Caco-2 (cell line): ENCODE results near the gene ANKRD53. TPM values are rescaled to one million over a fixed set of nuclear protein-coding genes. Genes with fewer than 3 reads are reported as not detected.

Source experiments
- BruUV-seq: library from RNA; stranded (reverse); fragments of 400-500 nt; replicated peaks from 2 replicates; lab custom pipeline; 2021; lab: Mats Ljungman, UMichigan
- CTCF ChIA-PET: fragments of 300-600 bp; sonication (Branson Sonifier 250); formaldehyde crosslinking; loops from one replicate; lab custom pipeline; 2022; ENCODE audit warnings: antibody characterized with exemption; lab: Charles Lee
- POLR2A ChIA-PET: fragments of 300-600 bp; sonication (Branson Sonifier 250); formaldehyde crosslinking; loops from one replicate; lab custom pipeline; 2022; ENCODE audit warnings: antibody characterized with exemption; lab: Charles Lee
- DNase-seq, 2 experiments: peaks; one replicate each; pipeline versions ENCODE4 v3.0.0 to v3.0.0-alpha.2; 2020 to 2022
- H3K27me3 ChIP-seq: replicated peaks from 2 replicates; pipeline ENCODE4 v1.6.0; 2011; ENCODE audit warnings: low read length; ENCODE audit not compliant: control insufficient read depth, insufficient read depth
- H3K36me3 ChIP-seq: 2 replicates; pipeline ENCODE4 v1.5.1; 2011; ENCODE audit warnings: low read length; ENCODE audit not compliant: control insufficient read depth, insufficient read depth
- H3K4me1 ChIP-seq: fragments of 250-450 bp; sonication (Bioruptor Pico); 2 replicates; pipeline ENCODE4 v1.5.1; 2020; ENCODE audit warnings: mild to moderate bottlenecking
- H3K4me3 ChIP-seq: 2 replicates; pipeline ENCODE4 v1.5.1; 2011; ENCODE audit warnings: low read depth, mild to moderate bottlenecking, control low read depth, low read length
- H3K9me3 ChIP-seq: fragments of 250-450 bp; sonication (Bioruptor Pico); 2 replicates; pipeline ENCODE4 v1.5.1; 2020; ENCODE audit warnings: mild to moderate bottlenecking, moderate library complexity
- H3K27ac Mint-ChIP-seq: one replicate; pipeline ENCODE4 v1.8.0; 2022; ENCODE audit warnings: mixed read lengths; ENCODE audit not compliant: unreplicated experiment
- H3K27me3 Mint-ChIP-seq: one replicate; pipeline ENCODE4 v1.8.0; 2022; ENCODE audit warnings: mixed read lengths; ENCODE audit not compliant: insufficient read depth, unreplicated experiment
- H3K36me3 Mint-ChIP-seq: one replicate; pipeline ENCODE4 v1.8.0; 2022; ENCODE audit warnings: mild to moderate bottlenecking, mixed read lengths; ENCODE audit not compliant: insufficient read depth, unreplicated experiment
- H3K4me1 Mint-ChIP-seq: one replicate; pipeline ENCODE4 v1.8.0; 2022; ENCODE audit warnings: low read depth, mixed read lengths; ENCODE audit not compliant: unreplicated experiment
- H3K4me3 Mint-ChIP-seq: one replicate; pipeline ENCODE4 v1.8.0; 2022; ENCODE audit warnings: mild to moderate bottlenecking, moderate library complexity, mixed read lengths; ENCODE audit not compliant: unreplicated experiment
- H3K9me3 Mint-ChIP-seq: one replicate; pipeline ENCODE4 v1.8.0; 2022; ENCODE audit warnings: mixed read lengths; ENCODE audit not compliant: unreplicated experiment
- intact Hi-C: fragments of 100-400 bp; cut with micrococcal nuclease; formaldehyde crosslinking; loops from one replicate; pipeline ENCODE4 v1.10.0; 2022; ENCODE audit not compliant: unreplicated experiment
- total RNA-seq: library from RNA; stranded (reverse); gene quantifications from 2 replicates; pipeline ENCODE4 v1.2.3, GENCODE V29; 2022
- TF ChIP-seq, protein P1 (sequence below), 2 experiments: fragments of 200-600 bp in 1 of 2; IDR thresholded peaks; 1 replicate in 1 of 2; 2 replicates in 1 of 2; pipeline versions ENCODE4 v1.5.1 to v1.8.0; 2011 to 2022; ENCODE audit warnings: antibody characterized with exemption in 1 of 2, control low read depth in 1 of 2, inconsistent platforms in 1 of 2, low read depth in 1 of 2, low read length in 1 of 2, mild to moderate bottlenecking in 1 of 2, moderate library complexity in 1 of 2; ENCODE audit not compliant: insufficient read depth in 1 of 2, severe bottlenecking in 1 of 2, unreplicated experiment in 1 of 2

ANKRD53 gene
- total RNA-seq, 1 experiment from 2014 or later, result 0.16 TPM

DNA sequence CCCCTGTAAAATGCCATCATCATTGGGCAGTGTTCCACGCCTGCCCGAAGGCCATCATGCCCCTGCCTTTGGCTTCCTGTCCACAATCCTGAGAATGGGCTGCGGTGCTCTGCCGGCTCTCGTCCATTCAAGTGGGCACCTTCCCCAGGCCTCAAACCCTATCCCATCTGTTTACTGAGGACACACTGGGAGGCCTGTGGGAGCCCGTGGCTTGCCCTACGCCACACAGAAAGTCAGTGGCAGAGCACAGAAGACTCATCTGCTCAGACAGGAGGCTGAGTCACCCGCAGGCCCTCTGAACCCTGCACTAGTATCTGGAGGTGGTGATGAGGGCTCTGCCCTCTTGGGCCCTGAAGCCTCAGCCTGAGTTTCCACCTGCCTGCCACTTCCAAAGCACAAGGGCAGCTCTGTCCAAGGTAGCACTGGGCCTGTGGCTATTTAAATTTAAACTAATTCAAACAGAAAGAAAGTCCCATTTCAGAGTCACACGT, 19.1 kb upstream of the ANKRD53 start:
- Mint-ChIP-seq H3K36me3 (peaks cover 4% of the 10 kb centered on the region), H3K27ac (no peak overlapping the region), H3K4me3 (no peak overlapping the region), H3K9me3 (no peaks in the 10 kb centered on the region), H3K27me3 (peaks cover 15% of the 10 kb centered on the region), H3K4me1 (no peaks in the 10 kb centered on the region)
- Histone ChIP-seq H3K4me1 (0 out of 2 replicates have a peak, but pooled peaks cover under 1% of the 10 kb centered on the region), H3K4me3 (no peak overlapping the region), H3K36me3 (no peaks in the 10 kb centered on the region), H3K9me3 (no peaks in the 10 kb centered on the region), H3K27me3 (peaks cover 2% of the 10 kb centered on the region)
- intact Hi-C loops, result no loop called here
- CTCF ChIA-PET, result no interaction called here
- POLR2A ChIA-PET, result no interaction called here
- TF ChIP-seq, protein P1, sequence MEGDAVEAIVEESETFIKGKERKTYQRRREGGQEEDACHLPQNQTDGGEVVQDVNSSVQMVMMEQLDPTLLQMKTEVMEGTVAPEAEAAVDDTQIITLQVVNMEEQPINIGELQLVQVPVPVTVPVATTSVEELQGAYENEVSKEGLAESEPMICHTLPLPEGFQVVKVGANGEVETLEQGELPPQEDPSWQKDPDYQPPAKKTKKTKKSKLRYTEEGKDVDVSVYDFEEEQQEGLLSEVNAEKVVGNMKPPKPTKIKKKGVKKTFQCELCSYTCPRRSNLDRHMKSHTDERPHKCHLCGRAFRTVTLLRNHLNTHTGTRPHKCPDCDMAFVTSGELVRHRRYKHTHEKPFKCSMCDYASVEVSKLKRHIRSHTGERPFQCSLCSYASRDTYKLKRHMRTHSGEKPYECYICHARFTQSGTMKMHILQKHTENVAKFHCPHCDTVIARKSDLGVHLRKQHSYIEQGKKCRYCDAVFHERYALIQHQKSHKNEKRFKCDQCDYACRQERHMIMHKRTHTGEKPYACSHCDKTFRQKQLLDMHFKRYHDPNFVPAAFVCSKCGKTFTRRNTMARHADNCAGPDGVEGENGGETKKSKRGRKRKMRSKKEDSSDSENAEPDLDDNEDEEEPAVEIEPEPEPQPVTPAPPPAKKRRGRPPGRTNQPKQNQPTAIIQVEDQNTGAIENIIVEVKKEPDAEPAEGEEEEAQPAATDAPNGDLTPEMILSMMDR (IDR thresholded peaks at IDR 0.05; ENCODE audit: insufficient read depth in 1 of 2, low read depth in 1 of 2, low read length in 1 of 2, severe bottlenecking in 1 of 2, unreplicated experiment in 1 of 2), result no peak
- no peak for DNase-seq
- BruUV-seq, result no TSS peak

DNA sequence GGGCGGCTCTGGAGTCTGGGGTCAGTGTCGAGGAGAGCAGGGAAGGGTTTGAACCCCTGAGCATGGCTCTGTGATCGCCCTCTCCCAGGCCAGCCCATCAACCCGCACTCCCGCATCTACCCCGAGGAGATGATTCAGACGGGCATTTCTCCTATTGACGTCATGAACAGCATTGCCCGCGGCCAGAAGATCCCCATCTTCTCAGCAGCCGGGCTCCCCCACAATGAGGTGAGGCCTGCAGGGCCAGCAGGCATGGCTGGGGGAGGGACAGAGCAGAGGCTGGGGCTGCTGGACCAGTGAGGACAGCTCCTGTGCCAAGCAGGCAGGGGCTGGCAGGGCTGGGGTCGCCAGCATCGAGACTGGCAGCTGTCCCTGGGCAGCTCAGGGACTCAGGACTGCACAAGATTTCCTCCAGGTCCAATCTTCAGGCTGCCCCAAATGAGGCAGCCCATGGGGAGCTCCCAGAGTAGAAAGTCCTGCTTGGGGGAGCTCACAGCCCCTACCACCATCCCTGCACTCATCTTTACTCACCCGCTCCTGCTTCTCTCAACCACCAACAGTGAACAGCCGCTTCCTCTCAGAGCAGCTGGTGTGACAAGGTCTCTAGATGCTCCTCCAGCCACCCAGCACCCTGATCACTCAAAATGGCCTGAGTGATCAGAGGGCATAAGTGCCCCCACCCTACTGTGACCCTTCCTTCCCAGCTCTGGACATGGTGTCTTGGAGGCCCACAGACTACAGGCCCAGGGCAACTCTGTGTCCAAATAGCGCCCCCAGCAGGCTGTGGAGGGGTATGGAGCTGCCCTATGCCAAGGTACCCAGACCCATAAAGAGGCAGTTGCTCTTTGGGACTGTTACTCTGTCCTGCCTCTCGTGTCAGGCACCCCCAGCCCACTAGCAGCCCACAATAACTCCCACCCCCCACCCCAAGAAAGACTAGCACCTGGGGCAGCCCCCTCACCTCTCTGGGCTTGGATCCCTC, 18.3 kb upstream of the ANKRD53 start:
- Histone ChIP-seq H3K36me3 (no peaks in the 10 kb centered on the region), H3K9me3 (no peaks in the 10 kb centered on the region), H3K27me3 (no peaks in the 10 kb centered on the region; the same call in 1 of the 2 replicates), H3K4me3 (no peak overlapping the region), H3K4me1 (no peaks in the 10 kb centered on the region)
- DNase-seq, result no peak
- Mint-ChIP-seq H3K27ac (no peak overlapping the region), H3K4me1 (no peaks in the 10 kb centered on the region), H3K27me3 (peaks cover 10% of the 10 kb centered on the region), H3K36me3 (peaks cover 4% of the 10 kb centered on the region), H3K4me3 (no peak overlapping the region), H3K9me3 (no peaks in the 10 kb centered on the region)
- POLR2A ChIA-PET, result interaction anchor here (0.5 kb wide), 1 partner anchor 175 kb away, joined by 3 read pairs; no protein-coding TSS in a partner anchor
- CTCF ChIA-PET, result interaction anchor here (0.7 kb wide), 1 partner anchor 12 kb away, joined by 3 read pairs; no protein-coding TSS in a partner anchor
- no TSS peak for BruUV-seq
- TF ChIP-seq, protein P1 (IDR thresholded peaks at IDR 0.05; ENCODE audit: insufficient read depth in 1 of 2, low read depth in 1 of 2, low read length in 1 of 2, severe bottlenecking in 1 of 2, unreplicated experiment in 1 of 2), result peak in 1 of 2 experiments; percentile 18
- intact Hi-C loops, result no loop called here

DNA sequence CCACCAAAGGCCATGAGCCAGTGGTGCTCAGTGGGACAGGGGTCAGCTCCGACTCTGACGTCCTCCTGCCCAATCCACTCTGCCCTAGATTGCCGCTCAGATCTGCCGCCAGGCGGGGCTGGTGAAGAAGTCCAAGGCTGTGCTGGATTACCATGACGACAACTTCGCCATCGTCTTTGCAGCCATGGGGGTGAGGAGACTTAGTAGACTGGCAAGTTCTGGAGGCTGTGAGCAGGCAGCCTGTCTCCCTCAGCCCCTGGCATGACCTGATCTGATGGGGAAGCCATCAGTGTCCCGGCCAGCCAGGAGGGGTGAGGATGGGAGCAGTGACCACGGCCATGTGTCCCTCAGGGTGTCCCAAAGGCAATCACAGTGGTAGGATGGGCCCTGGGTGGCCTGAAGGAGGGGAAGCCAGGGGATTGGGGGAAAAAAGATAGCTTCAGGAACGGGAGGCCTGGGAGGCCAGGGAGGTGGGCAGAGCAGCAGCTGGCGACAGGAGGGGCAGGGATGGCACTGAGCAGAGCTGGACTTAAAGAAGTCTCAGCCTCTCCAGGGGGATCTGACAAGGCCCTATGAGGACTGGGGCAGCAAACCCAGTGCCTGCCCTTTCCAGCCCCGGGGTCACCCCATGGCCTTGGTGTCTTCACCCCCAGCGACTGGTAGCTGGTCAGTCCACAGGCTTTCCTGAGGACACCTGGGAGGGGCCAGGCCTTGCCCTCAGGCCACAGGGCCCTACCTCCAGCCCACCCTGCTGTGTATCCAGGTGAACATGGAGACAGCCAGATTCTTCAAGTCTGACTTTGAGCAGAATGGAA, 17.4 kb upstream of the ANKRD53 start:
- H3K4me1 ChIP-seq, result no peaks in the 10 kb centered on the region
- TF ChIP-seq, protein P1 (IDR thresholded peaks at IDR 0.05; ENCODE audit: insufficient read depth in 1 of 2, low read depth in 1 of 2, low read length in 1 of 2, severe bottlenecking in 1 of 2, unreplicated experiment in 1 of 2), result no peak
- intact Hi-C loops, result no loop called here
- Mint-ChIP-seq H3K9me3 (no peaks in the 10 kb centered on the region), H3K27me3 (peaks cover 4% of the 10 kb centered on the region), H3K27ac (no peak overlapping the region), H3K4me3 (no peak overlapping the region), H3K4me1 (no peaks in the 10 kb centered on the region), H3K36me3 (peaks cover 4% of the 10 kb centered on the region)
- no peak for DNase-seq
- BruUV-seq, result no TSS peak
- CTCF ChIA-PET, result interaction anchor here (0.7 kb wide), 1 partner anchor 97 kb away, joined by 3 read pairs; no protein-coding TSS in a partner anchor
- POLR2A ChIA-PET, result no interaction called here
- H3K9me3 ChIP-seq, result no peaks in the 10 kb centered on the region
- no peaks in the 10 kb centered on the region for H3K36me3 ChIP-seq
- no peaks in the 10 kb centered on the region; the same call in 1 of the 2 replicates for H3K27me3 ChIP-seq
- no peak overlapping the region for H3K4me3 ChIP-seq
